Measurements from ENCODE around the gene FAM3B.
"Not testable (repeated sequence)": the region's sequence is repeated elsewhere in the genome, so short reads cannot be mapped to it uniquely, and the experiment has no call there.

Gene FAM3B

DNA sequence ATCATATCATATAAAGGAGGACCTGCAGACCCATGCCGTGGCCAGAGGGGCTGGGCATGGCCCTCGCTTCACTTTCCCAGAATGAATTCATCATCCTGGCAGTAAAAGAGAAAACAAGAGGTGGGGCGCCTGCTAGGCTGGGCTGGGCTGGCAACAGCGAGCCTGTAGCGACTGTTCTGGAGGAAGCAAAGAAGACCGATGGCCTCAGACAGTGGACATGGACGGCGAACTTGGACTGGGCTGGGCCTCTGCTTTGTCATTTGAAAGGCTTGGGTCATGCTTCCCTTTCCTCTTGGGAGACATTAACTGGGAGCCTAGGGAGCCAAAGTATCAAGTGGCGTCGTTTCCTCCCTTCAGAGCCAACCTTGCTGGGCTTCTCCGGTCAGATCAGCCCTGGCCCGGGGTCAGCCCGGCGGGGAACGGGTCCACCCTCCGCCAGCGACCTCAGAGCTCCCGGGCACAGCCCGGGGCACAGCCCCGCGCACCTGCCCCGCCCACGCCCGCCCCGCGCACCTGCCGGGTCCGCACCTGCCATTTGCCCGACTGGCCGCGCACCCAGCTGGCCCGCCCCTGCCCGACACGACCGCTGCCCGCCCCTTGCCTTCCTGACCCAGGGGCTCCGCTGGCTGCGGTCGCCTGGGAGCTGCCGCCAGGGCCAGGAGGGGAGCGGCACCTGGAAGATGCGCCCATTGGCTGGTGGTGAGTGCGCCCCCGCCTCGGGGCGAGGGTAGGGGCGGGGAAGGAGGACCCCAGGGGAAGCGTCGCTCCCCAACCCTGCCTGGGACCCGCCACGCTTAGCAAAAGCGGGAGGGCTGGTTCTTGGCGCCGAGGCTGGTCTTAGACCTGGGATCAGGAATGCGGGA lies at the start of gene FAM3B:
Gene FAM3B (plus strand): TSS at position 602 of the 863 bp plus-strand sequence. CDS start 79 bp downstream, at position 681.
- DNase-seq: no peak

GRCh38 chr21:41267346-41267745 lies 49.3 kb upstream of the FAM3B start:
- DNase-seq: no peak

DNA sequence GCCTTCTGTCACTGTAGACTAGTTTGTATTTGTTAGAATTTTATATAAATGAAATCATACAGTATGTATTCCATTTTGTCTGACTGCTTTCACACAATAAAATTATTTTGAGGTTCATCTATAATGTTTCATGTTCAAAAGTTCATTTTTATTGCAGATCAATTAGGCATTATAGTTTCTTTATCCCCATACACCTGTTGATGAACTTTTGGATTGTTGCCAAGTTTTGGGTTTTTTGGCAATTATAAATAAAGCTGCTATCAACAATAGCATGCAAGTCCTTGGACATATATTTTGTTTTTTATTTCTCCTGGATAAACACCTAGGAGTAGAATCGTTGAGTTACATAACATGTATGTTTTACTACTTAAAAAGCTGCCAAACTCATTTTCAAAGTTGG lies 47.1 kb upstream of the FAM3B start:
- DNase-seq: no peak

GRCh38 chr21:41277196-41277595 lies 39.4 kb upstream of the FAM3B start:
- DNase-seq: no peak

DNA sequence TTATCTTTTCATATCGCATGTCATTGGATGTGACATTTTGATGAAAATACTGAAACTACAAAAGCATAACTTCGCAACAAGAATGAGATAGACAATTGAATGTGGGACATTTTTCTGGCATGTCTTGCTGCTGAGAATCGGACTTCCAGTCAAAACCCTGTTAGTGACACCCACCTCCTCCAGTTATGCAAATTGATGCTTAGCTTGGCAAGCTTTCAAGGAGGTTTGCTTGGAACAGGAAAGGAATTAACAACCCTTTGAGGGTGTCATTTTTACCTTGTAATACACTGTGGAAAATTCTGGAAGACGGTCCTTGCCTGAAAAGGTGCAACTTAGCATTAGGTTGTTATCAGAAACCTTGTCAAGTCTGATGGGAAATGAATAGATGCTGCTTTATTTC lies 38.8 kb upstream of the FAM3B start:
- DNase-seq: no peak

GRCh38 chr21:41280115-41280919 lies 36.3 kb upstream of the FAM3B start:
- DNase-seq: no peak

DNA sequence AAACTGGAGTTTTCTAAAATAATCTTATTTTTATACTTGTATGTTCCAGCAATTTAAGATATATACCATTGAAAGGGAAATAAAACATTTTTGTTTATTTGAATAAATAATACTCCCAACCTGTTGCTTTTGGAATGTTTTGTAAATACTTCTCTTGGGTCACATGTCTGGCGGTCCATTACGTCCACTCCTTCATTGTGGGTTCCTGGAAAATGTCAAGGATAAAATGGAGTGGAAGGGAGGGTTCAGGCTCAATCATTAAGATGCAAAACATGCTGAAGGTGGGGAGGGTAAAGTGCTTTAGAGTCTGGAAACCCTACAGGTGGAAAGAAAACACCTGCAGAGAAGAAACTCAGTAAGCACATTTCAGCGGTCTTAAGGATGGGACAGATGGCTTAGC lies 34.2 kb upstream of the FAM3B start:
- no peak for DNase-seq

DNA sequence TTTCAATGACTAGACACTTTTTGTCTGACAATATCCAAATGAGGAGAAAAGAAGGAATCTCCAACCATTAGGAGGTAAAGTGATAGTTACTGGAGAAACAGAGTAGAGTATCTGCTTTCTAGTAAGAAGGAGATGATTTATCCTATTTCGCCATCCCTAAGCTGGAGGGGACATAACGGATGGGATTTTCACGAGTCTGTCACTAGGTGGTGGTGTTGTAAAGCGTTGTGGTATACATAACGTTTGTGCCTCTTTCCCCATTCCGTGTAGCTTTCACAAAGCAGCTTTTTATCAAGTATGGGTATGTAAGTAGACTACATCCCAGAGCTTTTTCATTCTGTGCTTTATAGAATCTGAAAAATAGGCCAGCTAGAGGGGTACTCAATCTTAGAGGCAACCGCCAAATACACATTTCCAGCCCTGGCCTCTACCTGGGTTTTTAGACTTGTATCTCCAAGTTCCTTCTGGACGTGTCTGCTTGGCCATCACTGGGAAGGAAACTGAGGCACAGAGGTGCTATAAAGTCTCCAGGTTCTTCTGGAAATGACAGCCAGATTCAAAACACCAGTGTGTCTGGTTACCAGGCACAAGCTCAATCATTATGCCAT lies 33.3 kb upstream of the FAM3B start:
- peak; percentile 57 for DNase-seq

GRCh38 chr21:41289431-41289830 lies 27.2 kb upstream of the FAM3B start:
- DNase-seq: no peak

- DNase-seq: no peak
Measured at GRCh38 chr21:41290106-41290799, 26.3 kb upstream of the FAM3B start.

GRCh38 chr21:41294548-41295231 lies 21.9 kb upstream of the FAM3B start:
- DNase-seq: no peak

DNA sequence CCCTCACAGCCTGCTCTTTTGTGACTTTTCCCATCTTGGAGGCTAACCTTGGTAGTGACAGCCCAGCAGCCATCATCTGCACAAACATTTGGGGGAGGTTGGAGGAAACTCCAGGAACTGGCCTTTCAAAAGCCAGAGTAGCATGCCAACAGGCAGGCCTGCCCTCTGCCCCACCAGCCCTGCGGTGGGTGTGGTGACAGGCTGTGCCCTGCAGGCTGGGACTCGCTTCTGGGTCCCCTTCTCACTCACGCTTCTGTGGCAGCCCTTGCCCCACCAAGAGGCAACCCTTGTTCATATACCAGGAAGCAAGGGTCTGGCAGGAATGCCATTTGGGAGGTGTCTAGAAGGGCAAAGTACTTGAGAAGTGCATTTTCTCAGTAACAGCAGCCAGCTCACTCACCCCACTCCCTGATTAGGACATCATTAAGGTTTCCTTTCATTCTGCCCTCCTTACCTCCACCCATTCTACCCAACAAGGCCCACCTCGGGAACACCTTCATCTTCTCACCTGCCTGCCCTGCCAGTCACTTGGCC lies 20.8 kb upstream of the FAM3B start:
- DNase-seq: no peak

DNA sequence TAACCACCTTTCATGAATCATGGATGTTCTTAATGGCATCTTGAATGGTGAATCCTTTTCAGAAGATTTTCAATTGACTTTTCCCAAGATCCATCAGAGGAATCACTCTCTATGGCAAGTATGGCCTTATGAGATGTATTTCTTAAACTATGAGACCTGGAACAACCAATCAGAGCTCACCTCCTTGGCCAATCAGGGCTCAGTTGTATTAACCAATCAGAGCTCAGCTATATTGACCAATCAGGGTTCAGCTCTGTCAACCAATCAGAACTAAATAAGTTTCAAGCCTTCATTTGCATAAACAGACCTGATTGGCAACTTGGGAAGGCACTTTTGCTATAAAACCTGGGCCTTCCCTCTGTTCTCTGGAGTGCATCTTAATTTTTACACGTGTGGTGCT lies 13.6 kb upstream of the FAM3B start:
- no peak for DNase-seq

- DNase-seq: no peak
Measured at GRCh38 chr21:41304068-41304720, 12.4 kb upstream of the FAM3B start.

DNA sequence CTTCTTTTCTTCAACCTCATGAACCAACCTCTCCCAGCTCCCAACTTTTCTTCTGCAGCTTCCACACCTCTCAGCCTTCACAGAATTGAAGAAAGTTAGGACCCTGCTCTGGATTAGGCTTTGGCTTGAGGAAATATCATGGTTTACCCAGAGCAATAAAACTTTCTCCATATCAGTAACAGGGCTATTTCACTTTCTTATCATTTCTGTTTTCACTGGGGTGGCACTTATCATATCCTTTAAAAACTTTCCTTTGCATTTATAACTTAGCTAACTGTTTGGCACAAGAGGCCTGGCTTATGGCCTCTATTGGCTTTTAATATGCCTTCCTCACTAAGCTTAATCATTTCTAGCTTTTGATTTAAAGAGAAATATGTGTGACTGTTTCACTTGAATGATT lies 9.4 kb upstream of the FAM3B start:
- DNase-seq: no peak

GRCh38 chr21:41313285-41314164 lies 3.1 kb upstream of the FAM3B start:
- not testable (repeated sequence) for DNase-seq

DNA sequence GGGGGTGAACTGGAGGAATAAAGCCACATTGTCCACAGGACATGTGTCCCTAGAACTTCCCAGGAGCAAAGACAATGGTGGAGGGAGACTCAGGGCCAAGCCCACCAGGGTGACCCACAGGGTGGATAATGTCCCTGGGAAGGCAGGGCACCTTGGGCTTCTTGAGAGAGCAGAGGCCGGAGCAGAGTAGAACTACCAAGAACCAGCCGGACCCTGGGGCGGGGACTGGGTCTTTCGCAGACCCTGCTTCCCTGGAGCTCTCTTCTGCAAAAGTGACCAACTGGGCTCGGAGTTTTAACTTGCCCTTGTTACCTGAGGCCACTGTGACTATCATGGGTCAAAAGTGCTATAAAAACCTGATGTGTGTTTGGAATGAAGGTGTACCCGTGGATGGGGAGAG lies 875 bp upstream of the FAM3B start:
- DNase-seq: no peak

DNA sequence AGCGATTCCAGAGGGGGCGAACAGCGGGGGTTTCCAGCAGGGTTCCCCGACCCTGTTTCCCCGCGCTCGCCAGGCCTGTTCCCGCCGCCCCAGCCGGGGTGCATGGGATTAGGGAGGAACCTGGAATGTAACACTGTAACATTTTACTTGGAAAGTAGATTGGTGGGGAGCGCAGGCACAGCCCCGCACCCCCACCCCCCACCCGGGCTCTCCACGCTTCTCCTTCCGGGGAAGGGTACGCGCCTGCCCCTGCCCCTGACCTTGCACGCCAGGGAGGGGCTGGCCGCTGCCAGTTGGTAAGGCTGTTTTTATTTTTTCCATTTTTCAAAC lies 427 bp downstream of the FAM3B start:
- no peak for DNase-seq

GRCh38 chr21:41317458-41317857 lies 857 bp downstream of the FAM3B start:
- no peak for DNase-seq

DNA sequence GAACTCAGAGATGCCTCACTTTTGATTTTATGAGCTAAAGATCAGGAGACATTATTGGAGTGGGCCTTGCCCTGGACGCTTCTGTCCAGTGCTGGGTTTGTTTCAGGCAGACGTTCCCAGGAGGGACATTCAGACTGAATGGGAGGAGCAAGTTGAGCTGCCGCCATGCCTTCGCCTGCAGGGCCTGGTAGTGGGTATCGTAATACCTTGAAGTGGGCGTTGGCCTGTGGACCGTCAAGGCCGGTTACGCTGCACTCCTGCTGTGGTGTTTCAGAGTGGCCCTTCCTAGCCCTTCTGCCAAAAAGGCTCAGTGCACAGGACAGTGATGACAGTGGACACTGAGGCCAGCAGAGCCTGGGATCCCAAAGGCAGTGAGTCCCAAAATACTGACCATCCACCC lies 1.6 kb downstream of the FAM3B start:
- no peak for DNase-seq

DNA sequence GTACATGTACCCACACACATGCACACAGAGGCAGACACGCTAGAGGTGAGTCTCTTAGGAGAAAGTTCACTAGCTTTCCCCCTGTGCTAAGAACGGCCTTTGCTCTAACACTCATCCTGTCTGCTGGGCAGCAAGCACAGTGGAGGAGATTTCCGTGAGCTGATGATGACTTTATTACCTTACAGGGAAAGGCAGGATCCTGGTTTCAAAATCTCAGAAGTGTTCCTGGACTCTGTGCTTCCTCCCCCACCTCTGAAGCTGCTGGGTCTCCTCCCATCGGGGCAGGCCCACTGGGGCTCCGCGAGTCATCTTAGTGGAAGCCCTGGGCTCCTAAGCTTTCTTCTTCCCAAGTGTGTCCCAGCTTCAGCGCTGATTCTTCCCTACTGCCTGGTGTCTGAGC lies 2.7 kb downstream of the FAM3B start:
- DNase-seq: no peak
